HEK293 (cell line): ENCODE measurements around the gene INHBB.

Source experiments
- ZNF214 ChIP-seq: fragments of 450-650 bp; formaldehyde crosslinking; IDR thresholded peaks from 2 replicates; pipeline ENCODE4 v1.5.1; 2017; ENCODE audit warnings: missing biosample characterization, mild to moderate bottlenecking, missing genetic modification characterization, borderline replicate concordance
- ZNF768 ChIP-seq: fragments of 450-650 bp; formaldehyde crosslinking; IDR thresholded peaks from 2 replicates; pipeline ENCODE4 v1.5.1; 2018; ENCODE audit warnings: missing biosample characterization, mild to moderate bottlenecking, missing genetic modification characterization

- TF ChIP-seq ZNF768 (tag by site-specific recombination), result no peak
- no peak for TF ChIP-seq ZNF214 (tag by site-specific recombination)
Measured at GRCh38 chr2:120299561-120299960, 46.4 kb upstream of the INHBB start.
